Activated T-cell treated with anti-CD3 and anti-CD28 coated beads for 4 hours (primary cell): ENCODE data around the gene RFX1.
"Not testable (repeated sequence)": the region's sequence is repeated elsewhere in the genome, so short reads cannot be mapped to it uniquely, and the experiment has no call there.

Experiments
- DNase-seq: peaks from one replicate; pipeline ENCODE4 v3.0.0-alpha.2; 2020

Gene RFX1

DNA sequence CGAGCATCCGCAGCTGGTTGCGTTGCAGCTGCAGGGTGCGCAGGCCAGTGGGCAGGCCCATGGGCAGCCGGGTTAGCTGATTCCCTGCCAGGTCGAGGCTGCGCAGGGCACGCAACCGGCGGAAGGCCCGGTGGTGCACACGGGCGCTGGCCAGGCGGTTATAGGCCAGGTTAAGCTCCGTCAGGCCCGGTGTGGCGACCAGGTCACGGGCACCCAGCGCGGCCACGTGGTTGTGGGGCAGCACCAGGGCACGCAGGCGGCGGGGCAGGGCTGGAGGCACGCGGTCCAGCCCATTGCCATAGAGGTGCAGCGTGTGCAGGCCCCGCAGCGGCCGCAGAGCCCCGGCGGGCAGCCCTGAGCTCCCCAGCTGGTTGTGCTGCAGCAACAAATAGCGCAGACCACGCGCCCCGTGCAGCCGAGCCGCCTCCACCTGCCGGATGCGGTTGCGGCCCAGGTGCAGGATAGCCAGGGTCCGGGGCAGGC, 73.2 kb downstream of the RFX1 start:
- no peak for DNase-seq

DNA sequence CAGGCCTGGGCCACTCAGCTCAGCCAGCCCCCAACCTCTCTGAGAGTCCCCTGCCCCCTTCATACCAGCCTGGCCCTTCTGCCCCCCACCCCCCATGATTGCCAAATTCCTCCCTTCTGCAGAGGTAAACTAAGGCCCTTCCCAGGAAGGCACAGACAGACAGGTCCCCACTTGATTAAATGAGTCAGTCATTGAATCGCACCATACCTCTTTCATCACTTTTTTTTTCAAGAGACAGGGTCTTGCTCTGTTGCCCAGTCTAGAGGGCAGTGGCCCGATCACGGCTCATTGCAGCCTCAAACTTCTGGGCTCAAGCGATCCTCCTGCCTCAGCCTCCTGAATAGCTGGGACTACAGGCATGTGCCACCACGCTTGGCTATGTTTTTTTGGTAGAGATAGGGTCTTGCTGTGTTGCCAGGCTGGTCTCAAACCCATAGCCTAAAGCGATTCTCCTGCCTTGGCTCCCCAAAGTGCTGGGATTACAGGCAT, 73.9 kb downstream of the RFX1 start:
- no peak for DNase-seq

DNA sequence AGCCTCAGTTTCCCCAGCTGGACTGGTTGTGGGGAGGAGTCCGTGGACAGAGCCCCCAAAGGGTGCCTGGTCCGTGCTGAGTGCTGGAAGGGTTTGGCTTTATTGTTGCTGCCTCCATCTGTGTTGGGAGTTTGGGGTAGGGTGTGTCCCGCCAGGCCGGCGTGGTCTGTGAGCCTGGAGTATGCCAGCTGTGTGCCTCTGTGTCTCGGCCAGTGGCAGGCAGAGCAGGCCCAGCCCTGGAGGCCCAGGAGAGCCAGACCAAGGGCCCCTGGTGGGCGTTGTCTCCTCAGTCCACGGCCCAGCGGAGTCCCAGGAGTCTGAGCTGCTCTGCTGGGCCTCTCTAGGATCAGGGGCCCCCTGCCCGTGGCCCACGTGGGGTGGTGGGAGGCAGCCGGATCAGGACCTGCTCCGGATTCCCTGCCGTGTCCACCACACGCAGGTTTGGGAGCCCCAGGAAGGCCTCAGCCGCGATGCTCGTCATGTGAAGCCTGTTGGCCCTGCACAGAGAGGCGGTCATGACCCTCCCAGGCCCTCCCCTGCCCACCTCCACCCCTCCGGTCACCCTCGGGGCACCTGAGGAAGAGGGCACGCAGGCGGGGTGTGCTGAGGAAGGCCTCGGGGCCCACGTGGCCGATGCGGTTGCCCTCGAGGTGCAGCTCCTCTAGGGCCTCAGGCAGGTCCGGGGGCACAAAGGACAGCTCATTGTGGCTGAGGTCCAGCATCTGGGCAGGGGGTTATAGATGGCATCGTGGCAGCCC, 74.5 kb downstream of the RFX1 start:
- DNase-seq = no peak

DNA sequence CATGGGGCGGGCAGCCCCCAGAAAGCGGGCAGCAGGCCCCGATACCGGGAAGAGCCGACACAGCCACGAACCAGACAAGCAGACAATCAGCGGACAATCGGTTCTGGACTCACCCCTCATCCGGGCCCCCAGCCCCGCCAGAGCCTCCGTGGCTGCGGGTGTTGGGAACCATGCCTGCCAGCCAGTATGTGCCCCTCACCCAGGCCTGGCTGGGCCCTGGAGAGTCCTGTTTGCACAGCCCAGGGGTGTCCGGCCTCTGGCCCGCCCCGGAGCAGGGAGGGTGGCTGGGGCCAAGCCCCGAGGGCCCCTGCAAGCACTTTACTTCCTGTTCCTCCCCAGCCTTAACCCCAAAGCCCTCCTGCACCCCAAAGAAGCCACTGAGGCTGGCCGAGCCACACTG, 75.7 kb downstream of the RFX1 start:
- DNase-seq = no peak

DNA sequence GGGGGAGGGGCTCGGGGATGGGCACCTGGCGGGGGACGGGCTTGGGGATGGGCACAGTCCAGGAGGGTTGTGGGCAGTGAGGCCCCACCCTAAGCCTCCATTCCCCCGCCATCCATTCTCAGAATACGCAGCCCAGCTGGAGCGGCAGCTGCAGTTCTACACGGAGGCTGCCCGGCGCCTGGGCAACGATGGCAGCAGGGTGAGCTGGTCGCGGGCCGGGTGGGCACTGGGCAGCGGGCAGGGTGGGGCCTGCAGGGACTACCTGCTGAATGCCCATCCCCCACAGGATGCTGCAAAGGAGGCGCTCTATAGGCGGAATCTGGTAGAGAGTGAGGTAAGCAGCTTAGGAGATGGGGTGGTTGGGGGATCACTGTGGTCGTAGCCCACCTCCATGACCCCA, 76.2 kb downstream of the RFX1 start:
- DNase-seq = no peak

DNA sequence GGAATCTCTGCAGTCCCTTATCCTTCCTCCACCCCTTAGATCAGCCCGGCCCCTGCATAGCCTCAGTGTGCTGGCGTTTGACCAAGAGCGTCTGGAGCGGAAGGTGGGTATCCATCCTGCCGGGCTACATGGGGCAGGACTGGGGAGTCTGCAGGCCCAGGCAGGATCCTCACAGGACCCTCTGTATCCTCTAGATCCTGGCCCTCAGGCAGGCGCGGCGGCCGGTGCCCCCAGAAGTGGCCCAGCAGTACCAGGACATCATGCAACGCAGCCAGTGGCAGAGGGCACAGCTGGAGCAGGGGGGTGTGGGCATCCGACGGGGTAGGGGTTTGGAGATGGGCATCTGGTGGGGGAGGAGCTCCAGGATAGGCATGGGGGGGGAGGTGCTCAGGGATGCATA, 76.8 kb downstream of the RFX1 start:
- DNase-seq = no peak

DNA sequence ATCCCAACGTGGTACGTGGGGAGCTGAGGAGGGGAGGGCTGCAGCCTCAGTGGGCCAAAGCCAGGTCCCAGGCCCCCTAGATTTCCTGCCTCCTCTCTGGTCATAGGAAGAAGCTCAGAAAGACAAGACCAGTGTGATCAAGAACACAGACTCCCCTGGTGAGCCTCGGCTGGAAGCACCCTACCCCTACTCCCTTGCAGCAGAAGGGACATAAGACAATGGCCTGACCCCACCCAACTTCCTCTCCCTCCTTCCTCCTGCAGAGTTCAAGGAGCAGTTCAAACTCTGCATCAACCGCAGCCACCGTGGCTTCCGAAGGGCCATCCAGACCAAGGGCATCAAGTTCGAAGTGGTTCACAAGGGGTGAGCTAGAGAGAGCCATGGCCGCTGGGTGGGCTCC, 79.4 kb downstream of the RFX1 start:
- DNase-seq = no peak

DNA sequence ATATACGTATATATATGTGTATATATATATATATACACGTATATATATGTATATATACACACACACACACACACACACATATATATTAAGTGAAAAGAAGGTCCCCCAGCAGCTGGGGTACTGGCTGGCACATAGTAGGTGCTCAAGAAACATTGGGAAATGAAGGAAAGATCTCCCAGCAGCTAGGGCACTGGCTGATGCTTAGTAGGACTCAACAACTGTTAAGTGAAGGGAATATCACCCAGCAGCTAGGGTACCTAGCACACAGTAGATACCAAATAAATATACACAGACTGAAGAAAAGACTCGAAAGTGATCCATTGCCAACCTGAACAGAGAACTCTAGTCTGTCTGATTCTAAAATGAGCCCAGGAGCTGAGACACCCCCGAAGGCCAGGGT, 80.1 kb downstream of the RFX1 start:
- DNase-seq = no peak

DNA sequence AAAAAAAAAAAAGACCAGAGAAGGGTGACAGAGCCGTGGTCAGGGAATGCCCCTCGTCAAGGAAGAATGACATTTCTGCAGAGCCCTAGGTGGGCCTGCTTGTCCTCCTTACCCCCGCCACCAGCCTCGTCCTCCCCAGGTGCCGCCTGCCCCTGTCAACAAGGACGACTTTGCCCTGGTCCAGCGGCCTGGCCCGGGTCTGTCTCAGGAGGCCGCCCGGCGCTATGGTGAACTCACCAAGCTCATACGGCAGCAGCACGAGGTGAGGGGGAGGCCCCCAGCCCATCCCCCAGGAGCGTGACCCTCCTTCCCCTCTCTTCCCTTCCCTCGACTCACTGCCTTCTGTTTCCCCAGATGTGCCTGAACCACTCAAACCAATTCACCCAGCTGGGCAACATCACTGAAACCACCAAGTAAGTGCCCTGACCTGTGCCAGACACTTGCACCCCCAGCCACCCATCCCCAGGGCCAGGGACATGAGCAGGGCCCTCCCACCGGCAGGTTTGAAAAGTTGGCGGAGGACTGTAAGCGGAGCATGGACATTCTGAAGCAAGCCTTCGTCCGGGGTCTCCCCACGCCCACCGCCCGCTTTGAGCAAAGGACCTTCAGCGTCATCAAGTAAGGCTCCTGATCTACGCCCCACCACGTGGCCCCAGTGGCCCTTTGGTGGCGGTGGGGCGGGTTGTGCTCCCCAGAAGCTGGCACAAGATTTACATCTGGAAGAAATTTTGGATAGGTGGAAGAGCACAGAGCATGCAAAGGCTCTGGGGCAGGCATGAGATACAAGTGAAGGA, 82.7 kb downstream of the RFX1 start:
- DNase-seq = no peak

DNA sequence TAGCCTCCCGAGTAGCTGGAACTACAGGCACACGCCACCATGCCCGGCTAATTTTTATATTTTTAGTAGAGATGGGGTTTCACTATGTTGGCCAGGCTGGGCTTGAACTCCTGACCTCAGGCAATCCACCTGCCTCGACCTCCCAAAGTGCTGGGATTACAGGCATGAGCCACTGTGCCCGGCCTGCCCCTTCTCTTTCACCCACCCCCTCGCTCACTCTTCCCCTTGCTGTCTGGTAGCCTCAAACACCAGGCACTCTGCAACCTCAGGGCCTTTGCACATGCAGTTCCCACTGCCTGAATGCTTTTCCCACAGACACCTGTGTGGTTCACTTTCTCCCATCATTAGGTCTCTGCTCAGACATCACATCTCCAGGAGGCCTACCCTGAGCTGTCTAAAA, 84.0 kb downstream of the RFX1 start:
- DNase-seq = not testable (repeated sequence)

DNA sequence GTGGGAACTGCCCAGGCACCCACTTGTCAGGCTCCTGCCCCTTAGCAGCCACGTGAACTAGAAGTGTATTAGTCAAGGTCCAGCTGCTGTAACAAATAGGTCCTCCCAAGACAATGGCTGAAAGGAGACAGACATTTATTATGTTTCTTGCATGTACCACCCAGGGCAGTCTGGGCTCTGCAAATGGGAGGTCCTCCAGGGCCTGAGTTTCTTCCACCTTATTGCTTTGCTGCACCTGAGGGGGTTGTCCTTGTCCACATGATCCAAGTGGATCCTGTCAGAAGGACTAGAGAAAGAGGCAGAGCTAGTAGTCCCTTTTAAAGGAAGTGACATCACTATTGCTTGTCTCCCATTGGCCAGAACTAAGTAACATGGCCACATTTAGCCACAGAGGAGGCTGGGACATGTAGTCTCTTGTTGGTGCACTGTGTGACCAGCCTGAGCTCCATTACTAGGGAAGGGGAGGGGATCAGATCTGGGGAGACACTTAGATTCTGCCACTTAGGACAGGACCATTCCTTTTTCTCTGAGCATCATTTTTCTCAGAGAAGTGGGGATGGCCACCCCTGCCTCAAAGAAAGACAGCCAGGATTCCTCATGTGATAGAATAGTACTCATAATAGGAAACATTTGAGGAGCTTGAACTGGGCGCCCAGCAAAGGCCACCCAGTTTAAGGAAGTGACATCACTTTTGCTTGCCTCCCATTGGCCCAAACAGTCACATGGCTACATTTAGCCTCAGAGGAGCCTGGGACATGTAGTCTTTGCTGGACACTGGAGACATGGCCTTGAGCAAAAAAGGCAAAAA, 85.0 kb downstream of the RFX1 start:
- DNase-seq = no peak

DNA sequence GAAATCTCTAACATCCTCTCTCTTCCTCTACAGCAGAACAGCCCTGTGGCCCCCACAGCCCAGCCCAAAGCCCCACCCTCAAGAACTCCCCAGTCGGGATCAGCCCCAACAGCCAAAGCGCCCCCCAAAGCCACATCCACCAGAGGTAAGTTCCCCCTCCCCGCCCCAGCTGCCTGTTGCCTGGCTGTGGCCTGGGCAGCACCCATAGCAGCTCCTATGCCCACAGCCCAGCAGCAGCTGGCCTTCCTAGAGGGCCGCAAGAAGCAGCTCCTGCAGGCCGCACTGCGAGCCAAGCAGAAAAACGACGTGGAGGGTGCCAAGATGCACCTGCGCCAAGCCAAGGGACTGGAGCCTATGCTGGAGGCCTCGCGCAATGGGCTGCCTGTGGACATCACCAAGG, 85.6 kb downstream of the RFX1 start:
- DNase-seq = no peak

DNA sequence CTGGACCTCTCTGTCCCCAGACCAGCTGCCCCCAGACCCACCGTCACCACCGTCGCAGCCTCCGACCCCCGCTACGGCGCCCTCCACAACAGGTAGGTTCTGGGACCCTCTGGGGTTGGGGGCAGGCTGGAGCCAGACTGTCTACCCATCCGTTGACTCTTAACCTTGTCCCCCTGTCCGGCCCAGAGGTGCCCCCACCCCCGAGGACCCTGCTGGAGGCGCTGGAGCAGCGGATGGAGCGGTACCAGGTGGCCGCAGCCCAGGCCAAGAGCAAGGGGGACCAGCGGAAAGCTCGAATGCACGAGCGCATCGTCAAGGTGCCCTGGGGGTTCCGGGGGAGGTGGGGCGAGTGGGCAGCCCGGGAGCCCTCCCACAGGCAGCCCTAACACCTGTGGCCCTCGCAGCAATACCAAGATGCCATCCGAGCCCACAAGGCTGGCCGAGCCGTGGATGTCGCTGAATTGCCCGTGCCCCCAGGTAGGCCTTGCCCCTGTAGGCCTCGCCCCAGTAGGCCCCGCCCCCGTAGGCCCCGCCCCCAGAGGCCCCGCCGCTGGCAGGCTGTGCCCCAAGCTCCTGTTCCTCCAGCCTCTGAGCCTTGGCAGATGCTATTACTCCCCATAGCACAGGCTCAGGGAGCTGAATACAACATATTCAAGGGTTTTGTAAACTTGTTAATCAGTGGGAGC, 87.3 kb downstream of the RFX1 start:
- DNase-seq = no peak

DNA sequence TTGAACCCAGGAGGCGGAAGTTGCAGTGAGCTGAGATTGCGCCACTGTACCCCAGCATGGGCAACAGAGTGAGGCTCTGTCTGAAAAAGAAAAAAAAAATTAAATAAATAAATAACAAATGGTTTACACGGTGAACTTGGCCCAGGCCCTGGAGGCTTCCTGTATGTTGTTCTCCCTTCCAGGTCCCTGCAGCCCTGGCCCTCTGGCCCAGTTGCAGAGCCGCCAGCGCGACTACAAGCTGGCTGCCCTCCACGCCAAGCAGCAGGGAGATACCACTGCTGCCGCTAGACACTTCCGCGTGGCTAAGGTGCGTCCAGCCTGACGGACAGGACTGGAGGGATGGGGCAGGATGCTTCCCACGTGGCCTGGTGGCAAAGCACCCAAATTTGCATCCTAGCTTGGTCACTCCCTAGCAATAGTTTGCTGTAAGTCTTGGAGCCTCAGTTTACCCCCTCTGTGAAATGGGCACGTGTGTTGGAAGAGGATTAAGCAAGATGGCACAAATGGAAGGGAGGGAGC, 88.2 kb downstream of the RFX1 start:
- DNase-seq = no peak

DNA sequence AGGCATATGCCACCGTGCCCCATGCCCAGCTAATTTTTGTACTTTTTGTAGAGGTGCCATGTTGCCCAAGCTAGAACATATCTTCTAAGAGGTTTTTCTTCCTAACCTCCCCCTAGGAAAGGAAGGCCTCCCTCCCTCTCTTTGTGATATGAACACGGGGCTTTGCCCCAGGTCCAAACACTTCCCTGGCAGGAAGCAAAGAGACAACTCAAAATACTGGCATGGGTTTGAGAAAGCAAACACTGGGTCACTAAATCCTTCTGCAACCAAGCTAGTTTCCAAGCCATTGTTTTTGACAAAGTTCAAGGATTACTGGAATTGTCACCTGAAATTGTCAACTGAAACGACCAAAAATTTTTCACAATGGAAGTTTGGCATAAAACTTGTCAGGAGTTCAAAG, 91.3 kb downstream of the RFX1 start:
- no peak for DNase-seq

DNA sequence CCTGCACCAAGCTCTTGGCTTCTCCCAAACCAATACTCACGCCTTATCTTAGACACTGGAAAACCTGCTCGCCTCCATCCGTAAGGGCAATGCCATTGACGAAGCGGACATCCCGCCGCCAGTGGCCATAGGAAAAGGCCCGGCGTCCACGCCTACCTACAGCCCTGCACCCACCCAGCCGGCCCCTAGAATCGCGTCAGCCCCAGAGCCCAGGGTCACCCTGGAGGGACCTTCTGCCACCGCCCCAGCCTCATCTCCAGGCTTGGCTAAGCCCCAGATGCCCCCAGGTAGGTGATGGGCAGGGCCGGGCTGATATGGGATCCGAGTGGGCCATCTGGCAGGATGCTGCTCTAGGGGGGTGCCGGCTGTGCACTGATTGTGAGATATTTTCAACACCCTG, 92.8 kb downstream of the RFX1 start:
- DNase-seq = no peak
